Measurements from ENCODE around the gene MAP2K5.

DNA sequence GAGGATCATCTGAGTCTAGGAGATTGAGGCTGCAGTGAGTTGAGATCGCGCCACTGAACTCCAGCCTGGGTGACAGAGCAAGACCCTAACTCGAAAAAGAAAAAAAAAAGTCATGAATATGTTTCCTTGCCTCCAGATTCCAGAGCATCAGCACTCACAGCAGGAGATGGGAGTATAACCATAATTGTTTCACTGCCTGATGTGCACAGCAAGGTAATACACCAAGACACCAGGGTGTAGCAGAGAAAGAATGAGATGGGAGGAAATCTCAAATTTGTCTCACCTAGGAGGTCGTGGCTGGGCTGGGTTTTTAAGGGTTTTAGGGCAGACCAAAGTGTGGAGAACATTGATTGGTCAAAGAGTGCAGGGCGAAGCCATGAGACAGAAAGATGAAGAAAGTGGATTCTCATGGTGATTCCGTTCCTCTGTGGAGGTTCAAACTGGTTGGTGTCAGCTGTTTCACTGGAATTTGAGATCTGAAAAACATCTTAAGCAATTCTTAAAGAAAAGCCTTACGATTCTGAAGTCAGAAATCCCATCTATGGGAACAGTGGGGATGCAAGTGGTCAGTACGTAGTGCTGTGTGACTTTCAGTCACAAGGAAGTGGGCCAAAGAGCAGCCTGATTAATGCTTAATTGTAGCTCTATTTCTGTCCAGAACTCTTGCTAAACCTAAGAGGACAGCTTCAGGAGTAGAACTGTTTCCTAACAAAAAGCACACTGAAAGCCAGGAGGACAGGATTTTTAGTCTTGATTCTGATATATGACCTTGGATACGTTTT lies 29.4 kb upstream of the MAP2K5 start:
- TF ChIP-seq YY1 (IDR thresholded peaks at IDR 0.05) (no peak), HNF4G (IDR thresholded peaks at IDR 0.05) (no peak), EGR1 (IDR thresholded peaks at IDR 0.05; ENCODE audit: low read depth in 2 of 2) (no peak), TAF1 (conservative IDR thresholded peaks at IDR 0.05) (no peak), JUND (IDR thresholded peaks at IDR 0.05) (no peak)
- TF ChIP-seq, protein P1, sequence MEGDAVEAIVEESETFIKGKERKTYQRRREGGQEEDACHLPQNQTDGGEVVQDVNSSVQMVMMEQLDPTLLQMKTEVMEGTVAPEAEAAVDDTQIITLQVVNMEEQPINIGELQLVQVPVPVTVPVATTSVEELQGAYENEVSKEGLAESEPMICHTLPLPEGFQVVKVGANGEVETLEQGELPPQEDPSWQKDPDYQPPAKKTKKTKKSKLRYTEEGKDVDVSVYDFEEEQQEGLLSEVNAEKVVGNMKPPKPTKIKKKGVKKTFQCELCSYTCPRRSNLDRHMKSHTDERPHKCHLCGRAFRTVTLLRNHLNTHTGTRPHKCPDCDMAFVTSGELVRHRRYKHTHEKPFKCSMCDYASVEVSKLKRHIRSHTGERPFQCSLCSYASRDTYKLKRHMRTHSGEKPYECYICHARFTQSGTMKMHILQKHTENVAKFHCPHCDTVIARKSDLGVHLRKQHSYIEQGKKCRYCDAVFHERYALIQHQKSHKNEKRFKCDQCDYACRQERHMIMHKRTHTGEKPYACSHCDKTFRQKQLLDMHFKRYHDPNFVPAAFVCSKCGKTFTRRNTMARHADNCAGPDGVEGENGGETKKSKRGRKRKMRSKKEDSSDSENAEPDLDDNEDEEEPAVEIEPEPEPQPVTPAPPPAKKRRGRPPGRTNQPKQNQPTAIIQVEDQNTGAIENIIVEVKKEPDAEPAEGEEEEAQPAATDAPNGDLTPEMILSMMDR (IDR thresholded peaks at IDR 0.05; ENCODE audit: low read depth, low read length, missing input control): no peak
- TF ChIP-seq, protein P2, sequence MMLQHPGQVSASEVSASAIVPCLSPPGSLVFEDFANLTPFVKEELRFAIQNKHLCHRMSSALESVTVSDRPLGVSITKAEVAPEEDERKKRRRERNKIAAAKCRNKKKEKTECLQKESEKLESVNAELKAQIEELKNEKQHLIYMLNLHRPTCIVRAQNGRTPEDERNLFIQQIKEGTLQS (IDR thresholded peaks at IDR 0.05): no peak
- TF ChIP-seq, protein P3, sequence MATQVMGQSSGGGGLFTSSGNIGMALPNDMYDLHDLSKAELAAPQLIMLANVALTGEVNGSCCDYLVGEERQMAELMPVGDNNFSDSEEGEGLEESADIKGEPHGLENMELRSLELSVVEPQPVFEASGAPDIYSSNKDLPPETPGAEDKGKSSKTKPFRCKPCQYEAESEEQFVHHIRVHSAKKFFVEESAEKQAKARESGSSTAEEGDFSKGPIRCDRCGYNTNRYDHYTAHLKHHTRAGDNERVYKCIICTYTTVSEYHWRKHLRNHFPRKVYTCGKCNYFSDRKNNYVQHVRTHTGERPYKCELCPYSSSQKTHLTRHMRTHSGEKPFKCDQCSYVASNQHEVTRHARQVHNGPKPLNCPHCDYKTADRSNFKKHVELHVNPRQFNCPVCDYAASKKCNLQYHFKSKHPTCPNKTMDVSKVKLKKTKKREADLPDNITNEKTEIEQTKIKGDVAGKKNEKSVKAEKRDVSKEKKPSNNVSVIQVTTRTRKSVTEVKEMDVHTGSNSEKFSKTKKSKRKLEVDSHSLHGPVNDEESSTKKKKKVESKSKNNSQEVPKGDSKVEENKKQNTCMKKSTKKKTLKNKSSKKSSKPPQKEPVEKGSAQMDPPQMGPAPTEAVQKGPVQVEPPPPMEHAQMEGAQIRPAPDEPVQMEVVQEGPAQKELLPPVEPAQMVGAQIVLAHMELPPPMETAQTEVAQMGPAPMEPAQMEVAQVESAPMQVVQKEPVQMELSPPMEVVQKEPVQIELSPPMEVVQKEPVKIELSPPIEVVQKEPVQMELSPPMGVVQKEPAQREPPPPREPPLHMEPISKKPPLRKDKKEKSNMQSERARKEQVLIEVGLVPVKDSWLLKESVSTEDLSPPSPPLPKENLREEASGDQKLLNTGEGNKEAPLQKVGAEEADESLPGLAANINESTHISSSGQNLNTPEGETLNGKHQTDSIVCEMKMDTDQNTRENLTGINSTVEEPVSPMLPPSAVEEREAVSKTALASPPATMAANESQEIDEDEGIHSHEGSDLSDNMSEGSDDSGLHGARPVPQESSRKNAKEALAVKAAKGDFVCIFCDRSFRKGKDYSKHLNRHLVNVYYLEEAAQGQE (IDR thresholded peaks at IDR 0.05): no peak

All from liver (tissue), 3 donors.